Placental epithelial cell (primary cell): Measurements from ENCODE around the gene LMF2. TPM values are rescaled to one million over a fixed set of nuclear protein-coding genes. Genes with fewer than 3 reads are reported as not detected.

Source experiments
- total RNA-seq: library from RNA; depleted of rRNA; stranded (reverse); fragments of >200 nt; gene quantifications from 2 replicates; pipeline ENCODE4 v1.2.3, GENCODE V29; 2012

Gene LMF2, protein sequence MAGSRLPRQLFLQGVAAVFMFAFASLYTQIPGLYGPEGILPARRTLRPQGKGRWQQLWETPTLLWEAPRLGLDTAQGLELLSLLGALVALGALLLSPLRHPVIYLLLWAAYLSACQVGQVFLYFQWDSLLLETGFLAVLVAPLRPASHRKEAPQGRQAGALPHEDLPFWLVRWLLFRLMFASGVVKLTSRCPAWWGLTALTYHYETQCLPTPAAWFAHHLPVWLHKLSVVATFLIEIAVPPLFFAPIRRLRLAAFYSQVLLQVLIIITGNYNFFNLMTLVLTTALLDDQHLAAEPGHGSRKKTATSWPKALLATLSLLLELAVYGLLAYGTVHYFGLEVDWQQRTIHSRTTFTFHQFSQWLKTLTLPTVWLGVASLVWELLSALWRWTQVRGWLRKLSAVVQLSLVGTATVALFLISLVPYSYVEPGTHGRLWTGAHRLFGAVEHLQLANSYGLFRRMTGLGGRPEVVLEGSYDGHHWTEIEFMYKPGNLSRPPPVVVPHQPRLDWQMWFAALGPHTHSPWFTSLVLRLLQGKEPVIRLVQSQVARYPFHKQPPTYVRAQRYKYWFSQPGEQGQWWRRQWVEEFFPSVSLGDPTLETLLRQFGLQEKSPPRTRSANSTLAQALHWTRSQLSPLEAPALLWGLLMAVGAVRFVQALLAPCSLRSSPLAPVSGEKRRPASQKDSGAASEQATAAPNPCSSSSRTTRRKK
- 53.4 and 78.2 TPM in 2 replicates for total RNA-seq

DNA sequence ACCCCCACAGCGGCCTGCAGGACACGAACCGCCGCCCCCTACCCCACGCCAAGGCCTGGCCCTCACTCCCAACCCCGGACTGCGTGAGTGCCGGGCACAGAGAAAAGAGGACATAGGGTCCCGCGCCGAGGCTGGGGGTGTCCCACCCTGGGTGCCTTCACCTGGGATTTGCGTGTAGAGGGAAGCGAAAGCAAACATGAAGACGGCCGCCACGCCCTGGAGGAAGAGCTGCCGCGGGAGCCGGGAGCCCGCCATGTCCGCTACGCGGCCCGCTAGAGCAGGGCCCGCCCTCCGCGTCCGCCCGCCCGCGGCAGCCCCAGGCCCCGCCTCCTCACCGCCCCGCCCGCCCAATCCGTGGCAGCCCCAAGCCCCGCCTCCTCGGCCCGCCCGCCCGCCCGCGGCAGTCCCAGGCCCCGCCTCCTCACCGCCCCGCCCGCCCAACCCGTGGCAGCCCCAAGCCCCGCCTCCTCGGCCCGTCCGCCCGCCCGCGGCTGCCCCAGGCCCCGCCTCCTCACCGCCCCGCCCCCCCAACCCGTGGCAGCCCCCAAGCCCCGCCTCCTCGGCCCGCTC, at the start of gene LMF2:
LMF2 (minus strand) TSS at position 282 of the 570 bp plus-strand sequence; CDS start at position 255, 27 bp downstream.

GRCh38 chr22:50545522-50546325, 38.2 kb upstream of the LMF2 start, which contains the start of gene KLHDC7B:
KLHDC7B (plus strand) TSS chr22:50545899; CDS start chr22:50546244, 345 bp downstream.

GRCh38 chr22:50529897-50530579, 22.5 kb upstream of the LMF2 start, which contains the start of gene TYMP:
TYMP (minus strand) TSS chr22:50530012; CDS start chr22:50529709, 303 bp downstream.

DNA sequence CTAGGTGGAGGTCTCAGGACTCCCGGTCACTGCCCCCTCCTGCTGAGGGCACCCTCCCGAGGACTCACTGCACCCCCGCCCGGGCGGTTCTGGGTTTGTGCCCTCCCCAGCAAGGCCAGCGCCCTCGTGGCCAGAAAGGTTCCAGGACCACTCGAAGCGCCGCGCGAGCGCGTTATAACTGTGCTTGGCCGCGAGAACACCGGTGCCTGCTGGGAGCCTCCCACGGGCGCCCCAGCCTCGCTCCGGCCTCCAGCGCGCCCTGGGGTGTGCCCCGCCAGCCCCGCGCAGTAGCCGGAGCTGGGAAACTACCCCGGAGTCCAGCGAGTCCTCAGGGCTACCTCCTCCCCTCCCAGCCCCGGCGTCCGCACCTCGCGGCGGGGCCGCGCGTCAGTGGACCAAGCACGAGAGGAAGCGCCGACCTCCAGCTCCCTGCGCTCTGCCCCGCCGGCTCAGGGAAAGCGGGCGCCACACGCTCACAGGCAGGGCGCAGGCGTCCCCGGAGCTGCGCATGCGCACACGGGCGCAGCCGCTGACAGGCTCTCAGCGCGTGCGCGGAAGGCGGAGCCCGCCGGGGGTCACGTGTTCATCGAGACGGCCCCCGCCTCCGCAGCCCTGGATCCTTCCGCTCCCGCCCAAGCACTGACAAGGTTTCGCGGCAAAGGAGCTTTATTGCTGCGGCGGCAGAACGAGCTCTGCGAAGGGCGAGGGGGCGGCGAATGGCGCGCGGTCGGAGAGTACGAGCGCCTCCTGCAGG, 17.8 kb upstream of the LMF2 start, which contains the start of gene SCO2:
SCO2 (minus strand) TSS at position 495 of the 754 bp plus-strand sequence. CDS start 1,187 bp downstream, outside the sequence.

DNA sequence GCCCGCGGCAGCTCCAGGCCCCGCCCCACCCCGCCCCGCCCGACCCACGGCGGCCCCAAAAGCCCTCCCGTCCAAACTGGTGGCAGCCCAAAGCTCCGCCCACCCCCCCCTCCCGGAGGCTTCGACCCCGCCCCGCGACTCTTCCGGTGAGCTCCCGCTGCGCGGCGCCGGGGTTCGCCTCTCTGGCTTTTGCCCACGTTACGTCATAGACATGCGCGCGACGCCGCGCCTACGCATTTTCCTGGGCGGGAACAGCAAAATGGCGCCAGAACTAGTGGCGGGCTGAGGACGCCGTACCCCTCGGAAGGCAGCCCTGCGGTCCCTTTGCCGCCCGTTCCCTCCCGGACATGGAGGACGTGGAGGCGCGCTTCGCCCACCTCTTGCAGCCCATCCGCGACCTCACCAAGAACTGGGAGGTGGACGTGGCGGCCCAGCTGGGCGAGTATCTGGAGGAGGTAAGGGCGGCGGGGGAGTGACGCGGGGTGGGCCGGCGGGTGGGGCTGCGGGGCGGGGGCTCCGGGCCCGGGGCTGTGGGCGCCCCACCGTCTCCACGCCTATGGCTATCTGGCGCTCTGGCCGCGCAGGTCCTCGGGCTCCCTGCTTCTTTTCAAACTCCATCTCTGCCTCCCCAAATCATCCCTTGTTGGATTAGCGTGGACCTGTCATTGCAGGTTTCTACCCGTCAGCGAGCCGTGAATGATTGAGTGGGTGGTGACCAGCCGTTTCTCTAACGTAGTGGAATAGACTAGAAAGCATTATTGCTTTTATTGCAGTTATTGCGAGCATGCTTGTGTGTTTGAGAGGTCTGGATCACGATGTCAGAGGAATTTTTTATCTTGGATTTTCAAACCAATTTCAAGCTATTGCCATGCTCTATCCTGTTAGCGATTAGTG, 736 bp upstream of the LMF2 start, which contains the start of gene NCAPH2:
NCAPH2 (plus strand) TSS at position 234 of the 894 bp plus-strand sequence; CDS start at position 348, 114 bp downstream.

DNA sequence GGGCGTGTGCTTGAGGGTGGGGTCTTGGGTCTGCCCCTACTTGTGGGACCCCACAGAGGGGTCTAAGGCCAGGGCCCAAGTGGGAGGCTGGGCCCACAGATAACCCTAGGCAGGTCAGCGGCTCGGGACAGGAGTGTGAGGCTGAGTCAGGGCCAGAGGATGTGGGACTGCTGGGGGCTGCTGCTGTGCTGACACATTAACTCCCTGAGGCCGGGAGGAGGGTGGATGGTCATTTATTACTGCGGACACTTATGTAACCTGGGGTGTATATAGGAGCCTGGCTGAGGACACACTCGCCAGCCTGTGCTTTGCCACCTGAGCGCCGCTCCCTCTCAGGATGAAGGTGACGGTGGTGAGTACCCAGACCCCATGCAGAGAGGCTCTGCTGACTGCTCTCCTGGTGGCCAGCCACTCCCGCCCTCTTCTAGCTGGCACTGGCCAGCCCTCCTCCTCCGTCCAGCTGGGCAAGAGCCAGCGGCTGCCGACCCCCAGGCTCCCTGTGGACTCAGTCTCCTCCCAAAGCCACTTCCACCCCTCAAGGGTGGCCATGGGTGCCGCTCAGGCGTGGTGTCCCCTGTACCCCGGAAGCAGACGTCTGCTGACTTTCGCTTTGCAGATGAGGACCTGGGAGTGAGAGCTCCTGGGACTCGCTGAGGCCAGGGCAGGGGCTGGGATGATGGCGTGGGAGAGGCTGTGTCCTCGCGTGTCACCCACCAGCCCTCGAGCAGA, 20.8 kb downstream of the LMF2 start, which contains the start of gene MIOX:
MIOX (plus strand) TSS at position 299 of the 729 bp plus-strand sequence; CDS start at position 338, 39 bp downstream.

DNA sequence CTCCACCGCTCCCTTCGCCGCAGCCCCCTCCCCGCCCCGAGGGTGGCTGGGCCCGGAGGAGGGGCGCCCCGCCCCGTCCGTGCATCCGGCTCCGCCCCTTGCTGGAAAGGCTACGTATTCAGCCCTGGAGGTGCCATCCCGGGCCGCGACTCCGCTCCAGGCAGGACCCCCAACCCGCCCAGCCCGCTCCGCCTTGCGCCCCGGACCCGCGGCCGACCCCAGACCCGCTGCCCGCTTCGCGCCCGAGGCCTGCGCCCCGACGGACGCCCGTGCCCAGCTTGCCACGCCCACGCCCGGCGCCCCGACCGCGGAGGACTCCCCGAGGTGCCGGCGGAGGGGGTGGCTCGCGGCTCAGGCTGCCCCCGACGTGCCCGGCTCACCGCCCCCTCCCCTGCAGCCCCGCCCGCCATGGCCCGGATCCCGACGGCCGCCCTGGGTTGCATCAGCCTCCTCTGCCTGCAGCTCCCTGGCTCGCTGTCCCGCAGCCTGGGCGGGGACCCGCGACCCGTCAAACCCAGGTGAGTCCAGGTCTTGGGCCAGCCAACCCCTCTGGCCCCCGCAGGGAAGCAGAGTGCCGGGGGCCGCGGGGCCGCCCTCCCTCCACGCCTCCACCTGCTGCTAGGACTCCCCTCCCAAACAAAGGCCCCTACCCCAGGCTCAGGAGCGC, 25.9 kb downstream of the LMF2 start, which contains the start of gene ADM2:
ADM2 (plus strand) TSS at position 104 of the 667 bp plus-strand sequence; CDS start at position 409, 305 bp downstream.

GRCh38 chr22:50474710-50475651, 32.5 kb downstream of the LMF2 start, which contains the start of gene SBF1:
SBF1 (minus strand) TSS chr22:50475035; CDS start chr22:50474840, 195 bp downstream.

Other genes starting within 250 kb of the LMF2 start
- gene MAPK12, start 246.0 kb downstream of the LMF2 start, total RNA-seq: 3.4 and 7.9 TPM in 2 replicates
- 2.3 and 2.7 TPM in 2 replicates for gene MAPK11, start 237.3 kb downstream of the LMF2 start, total RNA-seq
- gene PLXNB2, start 200.1 kb downstream of the LMF2 start, total RNA-seq: 146 and 180 TPM in 2 replicates
- 2.6 and 6.3 TPM in 2 replicates for gene DENND6B, start 180.7 kb downstream of the LMF2 start, total RNA-seq
- 64.7 and 65.6 TPM in 2 replicates for gene PPP6R2, start 164.4 kb downstream of the LMF2 start, total RNA-seq
- 82.1 and 112 TPM in 2 replicates for gene SBF1, start 32.7 kb downstream of the LMF2 start, total RNA-seq
- gene ADM2, start 26.2 kb downstream of the LMF2 start, total RNA-seq: 0.79 and 2.1 TPM in 2 replicates
- not detected in 2 replicates for gene MIOX, start 20.8 kb downstream of the LMF2 start, total RNA-seq
- 30.2 and 39.6 TPM in 2 replicates for gene NCAPH2, start 522 bp upstream of the LMF2 start, total RNA-seq
- 2.4 and 3.3 TPM in 2 replicates for gene SCO2, start 17.9 kb upstream of the LMF2 start, total RNA-seq
- 27.8 and 100 TPM in 2 replicates for gene TYMP, start 22.3 kb upstream of the LMF2 start, total RNA-seq
- 0.11 and 0.79 TPM in 2 replicates for gene KLHDC7B, start 38.2 kb upstream of the LMF2 start, total RNA-seq
- gene SYCE3, start 55.2 kb upstream of the LMF2 start, total RNA-seq: 0.79 TPM in 1 of 2 replicates, not detected in the other
- 1.7 and 3.9 TPM in 2 replicates for gene CPT1B, start 70.7 kb upstream of the LMF2 start, total RNA-seq
- 34.7 and 41.6 TPM in 2 replicates for gene CHKB, start 75.1 kb upstream of the LMF2 start, total RNA-seq
- 0.39 and 0.54 TPM in 2 replicates for gene MAPK8IP2, start 93.1 kb upstream of the LMF2 start, total RNA-seq
- 32.8 and 37.3 TPM in 2 replicates for gene ARSA, start 120.5 kb upstream of the LMF2 start, total RNA-seq
- gene SHANK3, start 165.1 kb upstream of the LMF2 start, total RNA-seq: 1.2 and 1.4 TPM in 2 replicates
- gene ACR, start 230.5 kb upstream of the LMF2 start, total RNA-seq: not detected in 2 replicates